ENCODE results near the gene KRT13.

Gene KRT13

GRCh38 chr17:41466988-41467387 is 38.4 kb downstream of the KRT13 start, which contains the start of gene KRT32:
Gene KRT32 (minus strand): TSS chr17:41467386. CDS start chr17:41467325, 61 bp downstream.
- no peak for DNase-seq (ENCODE audit: low spot score)

GRCh38 chr17:41464682-41465081 is 40.7 kb downstream of the KRT13 start:
- peak; percentile 92 for DNase-seq (ENCODE audit: low spot score)

- DNase-seq (ENCODE audit: low spot score), result no peak
Measured at GRCh38 chr17:41464173-41464572, 41.2 kb downstream of the KRT13 start.

- DNase-seq (ENCODE audit: low spot score), result no peak
Measured at GRCh38 chr17:41463746-41464145, 41.7 kb downstream of the KRT13 start.

GRCh38 chr17:41462705-41463104 is 42.7 kb downstream of the KRT13 start:
- DNase-seq (ENCODE audit: low spot score), result no peak

GRCh38 chr17:41457676-41458075 is 47.7 kb downstream of the KRT13 start:
- no peak for DNase-seq (ENCODE audit: low spot score)

- DNase-seq (ENCODE audit: low spot score), result no peak
Measured at GRCh38 chr17:41456204-41456603, 49.2 kb downstream of the KRT13 start.

- peak; percentile 36 for DNase-seq (ENCODE audit: low spot score)
Measured at GRCh38 chr17:41455236-41455635, 50.2 kb downstream of the KRT13 start.

GRCh38 chr17:41453066-41453465 is 52.3 kb downstream of the KRT13 start:
- no peak for DNase-seq (ENCODE audit: low spot score)

- no peak for DNase-seq (ENCODE audit: low spot score)
Measured at GRCh38 chr17:41452281-41452680, 53.1 kb downstream of the KRT13 start.

GRCh38 chr17:41451154-41451728 is 54.2 kb downstream of the KRT13 start:
- no peak for DNase-seq (ENCODE audit: low spot score)

Measured in AG20443 (cell line).